ENCODE measurements around the gene ADSS2. TPM values are rescaled to one million over a fixed set of nuclear protein-coding genes. Genes with fewer than 3 reads are reported as not detected.

The ADSS2 gene
- polyA plus RNA-seq, 2 of the 4 experiments (the other 2 are of a cell fraction), result 46.1 to 74.3 TPM

- Histone ChIP-seq H3K4me1 (peaks cover 12% of the 10 kb centered on the region), H3K4me3 (no peak overlapping the region), H3K4me2 (no peak overlapping the region), H3K9me3 (no peaks in the 10 kb centered on the region), H3K27ac (no peak overlapping the region)
- no peak for DNase-seq (ENCODE audit: low read depth in 1 of 2, low spot score in 1 of 2)
- FAIRE-seq, result no peak
- no peak for ATAC-seq
- ChIA-PET POLR2A (no interaction called here), CTCF (interaction anchor here (0.6 to 0.9 kb wide), 3 partner anchors 10 to 1783 kb away, joined by 3 to 7 read pairs (median 5); no protein-coding TSS in a partner anchor)
- TF ChIP-seq SREBF2 (IDR thresholded peaks at IDR 0.05) (no peak), POLR2A (IDR thresholded peaks at IDR 0.05; ENCODE audit: low read length) (no peak), ZSCAN20 (CRISPR knock-in tag; IDR thresholded peaks at IDR 0.05) (no peak), JUN (IDR thresholded peaks at IDR 0.05) (no peak), KDM5A (IDR thresholded peaks at IDR 0.05) (no peak), RARB (CRISPR knock-in tag; IDR thresholded peaks at IDR 0.05) (no peak), MYC (IDR thresholded peaks at IDR 0.05; ENCODE audit: borderline replicate concordance, low read length) (no peak), FOSL2 (IDR thresholded peaks at IDR 0.05) (no peak), FOSL2 (CRISPR knock-in tag; IDR thresholded peaks at IDR 0.05) (no peak), ZC3H11A (IDR thresholded peaks at IDR 0.05) (no peak), RCOR1 (IDR thresholded peaks at IDR 0.05; ENCODE audit: low read depth, low read length) (no peak), MAX (IDR thresholded peaks at IDR 0.05) (no peak)
Observed at GRCh38 chr1:244431166-244431565, 20.5 kb downstream of the ADSS2 start.

GRCh38 chr1:244429818-244430217 is 21.9 kb downstream of the ADSS2 start:
- POLR2A ChIA-PET, result no interaction called here
- Histone ChIP-seq H3K4me2 (no peak overlapping the region), H3K4me3 (no peak overlapping the region), H3K9me3 (no peaks in the 10 kb centered on the region), H3K27ac (no peak overlapping the region), H3K4me1 (no peaks in the 10 kb centered on the region)
- ATAC-seq, result no peak
- no peak for FAIRE-seq
- CTCF ChIA-PET, result no interaction called here
- TF ChIP-seq ELK1 (IDR thresholded peaks at IDR 0.05; ENCODE audit: low read depth, low read length) (no peak), HEYL (CRISPR knock-in tag; IDR thresholded peaks at IDR 0.05) (no peak), SMC3 (IDR thresholded peaks at IDR 0.05) (no peak), RARB (CRISPR knock-in tag; IDR thresholded peaks at IDR 0.05) (no peak), ZFP36 (IDR thresholded peaks at IDR 0.05; ENCODE audit: borderline replicate concordance, partially characterized antibody) (no peak), TP53 (CRISPR knock-in tag; IDR thresholded peaks at IDR 0.05) (no peak)
- WGBS (ENCODE audit: missing lambda C conversion rate), result 82% methylated on average over 3 of the region's 3 CpGs
- DNase-seq (ENCODE audit: low read depth in 1 of 2, low spot score in 1 of 2), result no peak

- Histone ChIP-seq H3K27ac (no peak overlapping the region), H3K4me2 (no peak overlapping the region), H3K9me3 (no peaks in the 10 kb centered on the region), H3K4me1 (no peaks in the 10 kb centered on the region), H3K4me3 (no peak overlapping the region)
- ChIA-PET POLR2A (no interaction called here), CTCF (no interaction called here)
- TF ChIP-seq GATA3 (IDR thresholded peaks at IDR 0.05; ENCODE audit: borderline replicate concordance), result no peak
- no peak for TF ChIP-seq JUNB (IDR thresholded peaks at IDR 0.05)
- ATAC-seq (no peak), FAIRE-seq (no peak), DNase-seq (ENCODE audit: low read depth in 1 of 2, low spot score in 1 of 2) (no peak)
Observed at GRCh38 chr1:244427647-244428046, 24.1 kb downstream of the ADSS2 start.

- DNase-seq (ENCODE audit: low read depth in 1 of 2, low spot score in 1 of 2) (no peak), FAIRE-seq (no peak), ATAC-seq (no peak)
- CTCF ChIA-PET, result no interaction called here
- POLR2A ChIA-PET, result no interaction called here
- H3K4me3 ChIP-seq, result no peak overlapping the region
- no peak overlapping the region for H3K4me2 ChIP-seq
- H3K27ac ChIP-seq, result no peak overlapping the region
- WGBS (ENCODE audit: missing lambda C conversion rate), result 79% methylated on average over 2 of the region's 2 CpGs
- H3K4me1 ChIP-seq, result no peaks in the 10 kb centered on the region
- H3K9me3 ChIP-seq, result no peaks in the 10 kb centered on the region
- TF ChIP-seq POLR2AphosphoS2 (conservative IDR thresholded peaks at IDR 0.05; ENCODE audit: low read length) (no peak), RFX5 (IDR thresholded peaks at IDR 0.05) (no peak), MYC (IDR thresholded peaks at IDR 0.05; ENCODE audit: borderline replicate concordance, low read length) (no peak), EHMT2 (IDR thresholded peaks at IDR 0.05; ENCODE audit: low read depth) (no peak), NPAS2 (CRISPR knock-in tag; IDR thresholded peaks at IDR 0.05; ENCODE audit: borderline replicate concordance) (no peak), HDAC2 (IDR thresholded peaks at IDR 0.05) (no peak), CTCF (IDR thresholded peaks at IDR 0.05) (no peak), FOSB (CRISPR knock-in tag; IDR thresholded peaks at IDR 0.05) (no peak), ZFP36 (IDR thresholded peaks at IDR 0.05; ENCODE audit: borderline replicate concordance, partially characterized antibody) (no peak), POLR2A (IDR thresholded peaks at IDR 0.05; ENCODE audit: low read length) (no peak), HOXA7 (CRISPR knock-in tag; IDR thresholded peaks at IDR 0.05) (no peak), SMC3 (IDR thresholded peaks at IDR 0.05) (no peak), JUNB (IDR thresholded peaks at IDR 0.05) (no peak)
Observed at GRCh38 chr1:244424649-244425334, 26.9 kb downstream of the ADSS2 start.
